HFF-Myc (cell line): ENCODE measurements around the gene C11orf68.
"Not testable (repeated sequence)": the region's sequence is repeated elsewhere in the genome, so short reads cannot be mapped to it uniquely, and the experiment has no call there.

Experiments used
- DNase-seq: peaks from one replicate; pipeline ENCODE4 v3.0.0-alpha.2; 2011; ENCODE audit warnings: low read depth; ENCODE audit errors: extremely low read depth
- H3K4me3 ChIP-seq: replicated peaks from 2 replicates; pipeline ENCODE4 v1.5.1; 2011; ENCODE audit warnings: low read depth, mild to moderate bottlenecking, control low read depth, low read length
- CTCF ChIP-seq: IDR thresholded peaks from 2 replicates; pipeline ENCODE4 v1.5.1; 2012; ENCODE audit warnings: mild to moderate bottlenecking, low read depth, low read length, control low read depth; ENCODE audit errors: missing control alignments

Gene C11orf68

GRCh38 chr11:65960824-65961266 is 42.0 kb upstream of the C11orf68 start:
- no peak for TF ChIP-seq CTCF
- H3K4me3 ChIP-seq, result peak overlapping the region; percentile 89

GRCh38 chr11:65958774-65959420 is 40.0 kb upstream of the C11orf68 start:
- no peak for TF ChIP-seq CTCF
- no peak for DNase-seq
- no peak overlapping the region for H3K4me3 ChIP-seq

More at GRCh38 chr11:65960824-65961266, 42.0 kb upstream of the C11orf68 start:
- DNase-seq, result no peak

- H3K4me3 ChIP-seq, result no peak overlapping the region
- no peak for DNase-seq
- TF ChIP-seq CTCF, result no peak
These were observed 39.4 kb upstream of the C11orf68 start for GRCh38 chr11:65958291-65958690.

GRCh38 chr11:65954771-65955170 is 35.9 kb upstream of the C11orf68 start:
- no peak for TF ChIP-seq CTCF
- H3K4me3 ChIP-seq, result no peak overlapping the region
- DNase-seq, result no peak

GRCh38 chr11:65953471-65953870 is 34.6 kb upstream of the C11orf68 start:
- H3K4me3 ChIP-seq, result no peak overlapping the region
- no peak for DNase-seq
- TF ChIP-seq CTCF, result no peak

GRCh38 chr11:65952052-65952521 is 33.2 kb upstream of the C11orf68 start:
- no peak for DNase-seq

GRCh38 chr11:65951641-65952040 is 32.8 kb upstream of the C11orf68 start:
- H3K4me3 ChIP-seq, result not testable (repeated sequence)

More at GRCh38 chr11:65952052-65952521, 33.2 kb upstream of the C11orf68 start:
- no peak for TF ChIP-seq CTCF
- H3K4me3 ChIP-seq, result no peak overlapping the region

GRCh38 chr11:65950711-65951110 is 31.8 kb upstream of the C11orf68 start:
- not testable (repeated sequence) for DNase-seq, H3K4me3 ChIP-seq

More at GRCh38 chr11:65951641-65952040, 32.8 kb upstream of the C11orf68 start:
- DNase-seq, result not testable (repeated sequence)
